HepG2 (cell line): ENCODE data around the gene SCARF1. TPM values are rescaled to one million over a fixed set of nuclear protein-coding genes. Genes with fewer than 3 reads are reported as not detected.
A peak's percentile ranks its signal among the peaks of the same experiment; 100 is the strongest.

Source experiments
- CEBPG ChIP-seq: IDR thresholded peaks from 2 replicates; pipeline ENCODE4 v1.6.1; 2016
- FIP1L1 ChIP-seq: fragments of 200-400 bp; formaldehyde crosslinking; IDR thresholded peaks from 2 replicates; pipeline ENCODE4 v1.6.1; 2018; ENCODE audit warnings: low read depth, mild to moderate bottlenecking, low read length, moderate library complexity, borderline replicate concordance; ENCODE audit not compliant: insufficient read depth
- GABPB1 ChIP-seq: IDR thresholded peaks from 2 replicates; pipeline ENCODE4 v1.6.1; 2016; ENCODE audit warnings: mild to moderate bottlenecking, missing genetic modification reagents, moderate library complexity, missing compliant biosample characterization
- HHEX ChIP-seq: IDR thresholded peaks from 2 replicates; pipeline ENCODE4 v1.6.1; 2016; ENCODE audit warnings: control low read depth
- HNRNPH1 ChIP-seq: fragments of 200-400 bp; formaldehyde crosslinking; optimal IDR thresholded peaks from 2 replicates; pipeline ENCODE3; 2017; ENCODE audit warnings: mild to moderate bottlenecking, low read depth, low read length
- IKZF4 ChIP-seq: sonication (generic); formaldehyde crosslinking; IDR thresholded peaks from 2 replicates; pipeline ENCODE4 v1.5.1; 2020; ENCODE audit warnings: borderline replicate concordance, mild to moderate bottlenecking, low read depth, missing genetic modification reagents; ENCODE audit errors: not compliant biosample characterization
- MTF2 ChIP-seq: sonication (generic); formaldehyde crosslinking; IDR thresholded peaks from 2 replicates; pipeline ENCODE4 v1.5.0; 2020; ENCODE audit warnings: missing genetic modification reagents, borderline replicate concordance
- NONO ChIP-seq, 2 experiments: fragments of 450-650 bp in 1 of 2; sonication (generic) in 1 of 2; formaldehyde crosslinking in 1 of 2; IDR thresholded peaks in 1 of 2; conservative IDR thresholded peaks in 1 of 2; 2 replicates each; pipeline versions ENCODE4 v1.6.1 to v1.8.0; 2017 to 2022; ENCODE audit warnings: mild to moderate bottlenecking in 1 of 2, missing genetic modification reagents in 1 of 2, moderate library complexity in 1 of 2
- POLR2AphosphoS5 ChIP-seq: IDR thresholded peaks from 2 replicates; pipeline ENCODE4 v1.6.1; 2012; ENCODE audit warnings: low read depth, low read length
- RCOR2 ChIP-seq: IDR thresholded peaks from 2 replicates; pipeline ENCODE4 v1.6.1; 2016; ENCODE audit warnings: missing biosample characterization, missing genetic modification reagents
- SAP130 ChIP-seq: IDR thresholded peaks from 2 replicates; pipeline ENCODE4 v1.6.1; 2016; ENCODE audit warnings: low read depth
- ZNF614 ChIP-seq: IDR thresholded peaks from 2 replicates; pipeline ENCODE4 v1.6.1; 2018; ENCODE audit warnings: missing biosample characterization, missing genetic modification reagents, inconsistent platforms, borderline replicate concordance
- ZNF615 ChIP-seq: sonication (generic); formaldehyde crosslinking; IDR thresholded peaks from 2 replicates; pipeline ENCODE4 v1.5.0; 2020; ENCODE audit warnings: mild to moderate bottlenecking, missing genetic modification reagents, borderline replicate concordance
- ZNF737 ChIP-seq: sonication (generic); formaldehyde crosslinking; IDR thresholded peaks from 2 replicates; pipeline ENCODE4 v1.5.0; 2020; ENCODE audit warnings: missing genetic modification reagents, mild to moderate bottlenecking, borderline replicate concordance
- ZSCAN9 ChIP-seq: IDR thresholded peaks from 2 replicates; pipeline ENCODE4 v1.6.1; 2016; ENCODE audit warnings: borderline replicate concordance
- polyA plus RNA-seq, 8 experiments: library from polyadenylated mRNA; depleted of rRNA in 3 of 8; stranded (reverse) in 7 of 8; unstranded in 1 of 8; fragments of >200 nt; fragmentation: Illumina TruSeq in 4 of 8; extraction: Trizol in 4 of 8; gene quantifications; 2 replicates each; pipeline versions ENCODE4 v1.2.1 to v1.2.3, GENCODE V29; 2011 to 2016; ENCODE audit warnings: low read depth in 4 of 8, missing spikeins in 1 of 8, mixed read lengths in 1 of 8; ENCODE audit not compliant: insufficient read depth in 1 of 8
- total RNA-seq, 5 experiments: library from RNA; depleted of rRNA; stranded (reverse); fragments of >200 nt; fragmentation: Illumina TruSeq; extraction: Trizol; gene quantifications; 2 replicates each; pipeline ENCODE4 v1.2.3, GENCODE V29; 2016; ENCODE audit warnings: low read depth in 1 of 5
- TF ChIP-seq, protein P1 (sequence below): sonication (generic); formaldehyde crosslinking; IDR thresholded peaks from 2 replicates; pipeline ENCODE4 v1.5.0; 2020; ENCODE audit warnings: mild to moderate bottlenecking, missing genetic modification reagents
- TF ChIP-seq, protein P2 (sequence below): sonication (generic); formaldehyde crosslinking; IDR thresholded peaks from 2 replicates; pipeline ENCODE4 v1.8.1; 2023; ENCODE audit warnings: mild to moderate bottlenecking, missing genetic modification reagents
- TF ChIP-seq, protein P3 (sequence below): sonication (generic); formaldehyde crosslinking; IDR thresholded peaks from 2 replicates; pipeline ENCODE4 v1.8.1; 2023; ENCODE audit warnings: mild to moderate bottlenecking, missing genetic modification reagents
- TF ChIP-seq, protein P4 (sequence below), 2 experiments: IDR thresholded peaks; 2 replicates each; pipeline ENCODE4 v1.6.1; 2011 to 2012; ENCODE audit warnings: low read length in 2 of 2, borderline replicate concordance in 1 of 2, low read depth in 1 of 2, mild to moderate bottlenecking in 1 of 2, moderate library complexity in 1 of 2

The SCARF1 gene
- total and polyA plus RNA-seq, 2 of the 13 experiments (the other 11 are each of a cell fraction or from before 2014, with no cell fraction given), result 0.24 to 0.71 TPM

DNA sequence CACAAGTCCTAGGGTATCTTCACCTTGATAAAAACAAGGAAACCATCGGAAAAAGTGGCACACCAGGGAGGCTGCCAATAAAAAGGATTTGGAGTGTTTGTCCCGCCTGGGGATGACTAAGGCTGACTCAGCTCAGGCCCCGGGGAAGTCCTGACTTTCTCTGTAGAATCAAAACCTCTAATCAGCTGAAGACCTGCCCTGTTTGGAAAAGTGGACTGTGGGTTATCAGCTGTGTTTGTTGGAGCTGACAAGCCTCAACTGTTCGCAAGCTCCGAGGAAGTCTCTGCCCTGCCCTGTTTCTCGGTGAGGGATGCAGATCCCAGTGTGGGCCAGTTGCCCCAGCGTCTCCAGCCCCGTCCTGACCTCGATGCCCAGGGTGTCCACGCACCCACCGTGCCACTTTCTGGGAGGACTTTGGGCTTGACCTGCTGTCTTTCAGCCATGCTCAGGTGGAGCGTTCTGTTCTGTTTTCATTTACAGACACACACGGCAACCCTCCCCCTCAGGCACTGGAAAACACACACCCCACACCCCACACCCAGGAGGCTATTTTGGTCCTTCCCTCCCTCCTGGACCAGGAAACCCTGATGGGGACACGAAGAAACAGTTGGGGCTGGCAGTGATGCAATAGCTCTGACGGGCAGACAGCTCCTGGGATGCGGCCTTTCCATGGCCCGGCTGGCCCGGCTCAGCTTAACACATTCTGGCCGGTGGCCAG is 55.3 kb downstream of the SCARF1 start (continued):
- TF ChIP-seq IKZF4 (CRISPR knock-in tag) (peak; percentile 30), MTF2 (CRISPR knock-in tag) (no peak), GABPB1 (CRISPR knock-in tag) (peak; percentile 29), NONO (IDR thresholded peaks at IDR 0.05) (no peak), NONO (CRISPR knock-in tag; conservative IDR thresholded peaks at IDR 0.05) (no peak), RCOR2 (CRISPR knock-in tag) (no peak), ZNF615 (CRISPR knock-in tag) (no peak), CEBPG (CRISPR knock-in tag) (peak; percentile 83), ZSCAN9 (CRISPR knock-in tag) (no peak), HNRNPH1 (no peak), POLR2AphosphoS5 (no peak), ZNF737 (CRISPR knock-in tag) (no peak), FIP1L1 (no peak), SAP130 (CRISPR knock-in tag) (peak; percentile 97), HHEX (CRISPR knock-in tag) (no peak), ZNF614 (CRISPR knock-in tag) (no peak)
- TF ChIP-seq, protein P1, sequence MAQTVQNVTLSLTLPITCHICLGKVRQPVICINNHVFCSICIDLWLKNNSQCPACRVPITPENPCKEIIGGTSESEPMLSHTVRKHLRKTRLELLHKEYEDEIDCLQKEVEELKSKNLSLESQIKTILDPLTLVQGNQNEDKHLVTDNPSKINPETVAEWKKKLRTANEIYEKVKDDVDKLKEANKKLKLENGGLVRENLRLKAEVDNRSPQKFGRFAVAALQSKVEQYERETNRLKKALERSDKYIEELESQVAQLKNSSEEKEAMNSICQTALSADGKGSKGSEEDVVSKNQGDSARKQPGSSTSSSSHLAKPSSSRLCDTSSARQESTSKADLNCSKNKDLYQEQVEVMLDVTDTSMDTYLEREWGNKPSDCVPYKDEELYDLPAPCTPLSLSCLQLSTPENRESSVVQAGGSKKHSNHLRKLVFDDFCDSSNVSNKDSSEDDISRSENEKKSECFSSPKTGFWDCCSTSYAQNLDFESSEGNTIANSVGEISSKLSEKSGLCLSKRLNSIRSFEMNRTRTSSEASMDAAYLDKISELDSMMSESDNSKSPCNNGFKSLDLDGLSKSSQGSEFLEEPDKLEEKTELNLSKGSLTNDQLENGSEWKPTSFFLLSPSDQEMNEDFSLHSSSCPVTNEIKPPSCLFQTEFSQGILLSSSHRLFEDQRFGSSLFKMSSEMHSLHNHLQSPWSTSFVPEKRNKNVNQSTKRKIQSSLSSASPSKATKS, result no peak
- TF ChIP-seq, protein P2, sequence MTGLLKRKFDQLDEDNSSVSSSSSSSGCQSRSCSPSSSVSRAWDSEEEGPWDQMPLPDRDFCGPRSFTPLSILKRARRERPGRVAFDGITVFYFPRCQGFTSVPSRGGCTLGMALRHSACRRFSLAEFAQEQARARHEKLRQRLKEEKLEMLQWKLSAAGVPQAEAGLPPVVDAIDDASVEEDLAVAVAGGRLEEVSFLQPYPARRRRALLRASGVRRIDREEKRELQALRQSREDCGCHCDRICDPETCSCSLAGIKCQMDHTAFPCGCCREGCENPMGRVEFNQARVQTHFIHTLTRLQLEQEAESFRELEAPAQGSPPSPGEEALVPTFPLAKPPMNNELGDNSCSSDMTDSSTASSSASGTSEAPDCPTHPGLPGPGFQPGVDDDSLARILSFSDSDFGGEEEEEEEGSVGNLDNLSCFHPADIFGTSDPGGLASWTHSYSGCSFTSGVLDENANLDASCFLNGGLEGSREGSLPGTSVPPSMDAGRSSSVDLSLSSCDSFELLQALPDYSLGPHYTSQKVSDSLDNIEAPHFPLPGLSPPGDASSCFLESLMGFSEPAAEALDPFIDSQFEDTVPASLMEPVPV (CRISPR knock-in tag), result no peak
- TF ChIP-seq, protein P3, sequence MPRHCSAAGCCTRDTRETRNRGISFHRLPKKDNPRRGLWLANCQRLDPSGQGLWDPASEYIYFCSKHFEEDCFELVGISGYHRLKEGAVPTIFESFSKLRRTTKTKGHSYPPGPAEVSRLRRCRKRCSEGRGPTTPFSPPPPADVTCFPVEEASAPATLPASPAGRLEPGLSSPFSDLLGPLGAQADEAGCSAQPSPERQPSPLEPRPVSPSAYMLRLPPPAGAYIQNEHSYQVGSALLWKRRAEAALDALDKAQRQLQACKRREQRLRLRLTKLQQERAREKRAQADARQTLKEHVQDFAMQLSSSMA, result peak; percentile 58; the same call in 1 of the 2 replicates
- TF ChIP-seq, protein P4, sequence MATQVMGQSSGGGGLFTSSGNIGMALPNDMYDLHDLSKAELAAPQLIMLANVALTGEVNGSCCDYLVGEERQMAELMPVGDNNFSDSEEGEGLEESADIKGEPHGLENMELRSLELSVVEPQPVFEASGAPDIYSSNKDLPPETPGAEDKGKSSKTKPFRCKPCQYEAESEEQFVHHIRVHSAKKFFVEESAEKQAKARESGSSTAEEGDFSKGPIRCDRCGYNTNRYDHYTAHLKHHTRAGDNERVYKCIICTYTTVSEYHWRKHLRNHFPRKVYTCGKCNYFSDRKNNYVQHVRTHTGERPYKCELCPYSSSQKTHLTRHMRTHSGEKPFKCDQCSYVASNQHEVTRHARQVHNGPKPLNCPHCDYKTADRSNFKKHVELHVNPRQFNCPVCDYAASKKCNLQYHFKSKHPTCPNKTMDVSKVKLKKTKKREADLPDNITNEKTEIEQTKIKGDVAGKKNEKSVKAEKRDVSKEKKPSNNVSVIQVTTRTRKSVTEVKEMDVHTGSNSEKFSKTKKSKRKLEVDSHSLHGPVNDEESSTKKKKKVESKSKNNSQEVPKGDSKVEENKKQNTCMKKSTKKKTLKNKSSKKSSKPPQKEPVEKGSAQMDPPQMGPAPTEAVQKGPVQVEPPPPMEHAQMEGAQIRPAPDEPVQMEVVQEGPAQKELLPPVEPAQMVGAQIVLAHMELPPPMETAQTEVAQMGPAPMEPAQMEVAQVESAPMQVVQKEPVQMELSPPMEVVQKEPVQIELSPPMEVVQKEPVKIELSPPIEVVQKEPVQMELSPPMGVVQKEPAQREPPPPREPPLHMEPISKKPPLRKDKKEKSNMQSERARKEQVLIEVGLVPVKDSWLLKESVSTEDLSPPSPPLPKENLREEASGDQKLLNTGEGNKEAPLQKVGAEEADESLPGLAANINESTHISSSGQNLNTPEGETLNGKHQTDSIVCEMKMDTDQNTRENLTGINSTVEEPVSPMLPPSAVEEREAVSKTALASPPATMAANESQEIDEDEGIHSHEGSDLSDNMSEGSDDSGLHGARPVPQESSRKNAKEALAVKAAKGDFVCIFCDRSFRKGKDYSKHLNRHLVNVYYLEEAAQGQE (IDR thresholded peaks at IDR 0.05; ENCODE audit: borderline replicate concordance in 1 of 2, low read depth in 1 of 2, low read length in 2 of 2), result no peak
